HepG2 (cell line): ENCODE results near the gene HAP1.

Experiments
- BHLHE40 ChIP-seq: IDR thresholded peaks from 2 replicates; pipeline ENCODE4 v1.6.1; 2011; ENCODE audit warnings: low read length, improper control_type of control experiment
- HCFC1 ChIP-seq: fragments of 150-350 bp; IDR thresholded peaks from 2 replicates; pipeline ENCODE4 v1.6.1; 2014; ENCODE audit warnings: low read depth, low read length
- HNRNPL ChIP-seq: fragments of 200-400 bp; formaldehyde crosslinking; IDR thresholded peaks from 2 replicates; pipeline ENCODE4 v1.6.1; 2017; ENCODE audit warnings: mild to moderate bottlenecking, low read depth, low read length
- JUND ChIP-seq: sonication (generic); formaldehyde crosslinking; IDR thresholded peaks from 2 replicates; pipeline ENCODE4 v1.8.0; 2022; ENCODE audit warnings: mild to moderate bottlenecking, missing genetic modification reagents
- KDM5A ChIP-seq: fragments of 200-600 bp; sonication (generic); IDR thresholded peaks from 2 replicates; pipeline ENCODE4 v1.7.0; 2018; ENCODE audit warnings: antibody characterized with exemption, mild to moderate bottlenecking, low read length, borderline replicate concordance
- MAZ ChIP-seq, 2 experiments: sonication (generic) in 1 of 2; formaldehyde crosslinking in 1 of 2; IDR thresholded peaks; 2 replicates each; pipeline versions ENCODE4 v1.5.0 to v1.6.1; 2012 to 2020; ENCODE audit warnings: low read depth in 2 of 2, mild to moderate bottlenecking in 2 of 2, borderline replicate concordance in 1 of 2, improper control_type of control experiment in 1 of 2, low read length in 1 of 2, missing genetic modification reagents in 1 of 2, moderate library complexity in 1 of 2
- NBN ChIP-seq: fragments of 450-650 bp; conservative IDR thresholded peaks from 2 replicates; pipeline ENCODE4 v1.6.1; 2017
- TAF1 ChIP-seq: sonication (generic); formaldehyde crosslinking; IDR thresholded peaks from 2 replicates; pipeline ENCODE4 v1.4.0; 2020; ENCODE audit warnings: missing genetic modification reagents
- TBX2 ChIP-seq: sonication (generic); formaldehyde crosslinking; IDR thresholded peaks from 2 replicates; pipeline ENCODE4 v1.5.0; 2020; ENCODE audit warnings: missing genetic modification reagents, mild to moderate bottlenecking, borderline replicate concordance
- TCF12 ChIP-seq, 2 experiments: fragments of 450-650 bp in 1 of 2; sonication (generic) in 1 of 2; formaldehyde crosslinking in 1 of 2; IDR thresholded peaks; 2 replicates each; pipeline versions ENCODE4 v1.6.1 to v1.8.0; 2017 to 2022; ENCODE audit warnings: antibody characterized with exemption in 1 of 2, mild to moderate bottlenecking in 1 of 2, missing genetic modification reagents in 1 of 2, moderate library complexity in 1 of 2
- ZNF770 ChIP-seq: sonication (generic); formaldehyde crosslinking; IDR thresholded peaks from 2 replicates; pipeline ENCODE4 v1.5.0; 2020; ENCODE audit warnings: mild to moderate bottlenecking, missing genetic modification reagents
- TF ChIP-seq, protein P1 (sequence below): sonication (generic); formaldehyde crosslinking; IDR thresholded peaks from 2 replicates; pipeline ENCODE4 v1.5.0; 2020; ENCODE audit warnings: mild to moderate bottlenecking, missing genetic modification reagents, moderate library complexity
- TF ChIP-seq, protein P2 (sequence below), 2 experiments: fragments of 450-650 bp in 1 of 2; sonication (generic) in 1 of 2; formaldehyde crosslinking; IDR thresholded peaks; 2 replicates each; pipeline versions ENCODE4 v1.5.0 to v1.8.0; 2020 to 2022; ENCODE audit warnings: mild to moderate bottlenecking in 1 of 2, missing genetic modification reagents in 1 of 2

GRCh38 chr17:41692722-41693521 is 41.5 kb downstream of the HAP1 start:
- no peak for TF ChIP-seq TCF12 (IDR thresholded peaks at IDR 0.05)
- TF ChIP-seq TCF12 (CRISPR knock-in tag; IDR thresholded peaks at IDR 0.05), result no peak
- no peak for TF ChIP-seq BHLHE40
- TF ChIP-seq, protein P1, sequence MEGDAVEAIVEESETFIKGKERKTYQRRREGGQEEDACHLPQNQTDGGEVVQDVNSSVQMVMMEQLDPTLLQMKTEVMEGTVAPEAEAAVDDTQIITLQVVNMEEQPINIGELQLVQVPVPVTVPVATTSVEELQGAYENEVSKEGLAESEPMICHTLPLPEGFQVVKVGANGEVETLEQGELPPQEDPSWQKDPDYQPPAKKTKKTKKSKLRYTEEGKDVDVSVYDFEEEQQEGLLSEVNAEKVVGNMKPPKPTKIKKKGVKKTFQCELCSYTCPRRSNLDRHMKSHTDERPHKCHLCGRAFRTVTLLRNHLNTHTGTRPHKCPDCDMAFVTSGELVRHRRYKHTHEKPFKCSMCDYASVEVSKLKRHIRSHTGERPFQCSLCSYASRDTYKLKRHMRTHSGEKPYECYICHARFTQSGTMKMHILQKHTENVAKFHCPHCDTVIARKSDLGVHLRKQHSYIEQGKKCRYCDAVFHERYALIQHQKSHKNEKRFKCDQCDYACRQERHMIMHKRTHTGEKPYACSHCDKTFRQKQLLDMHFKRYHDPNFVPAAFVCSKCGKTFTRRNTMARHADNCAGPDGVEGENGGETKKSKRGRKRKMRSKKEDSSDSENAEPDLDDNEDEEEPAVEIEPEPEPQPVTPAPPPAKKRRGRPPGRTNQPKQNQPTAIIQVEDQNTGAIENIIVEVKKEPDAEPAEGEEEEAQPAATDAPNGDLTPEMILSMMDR, result no peak
- no peak for TF ChIP-seq KDM5A
- TF ChIP-seq HCFC1, result no peak
- TF ChIP-seq HNRNPL, result no peak
- TF ChIP-seq TAF1 (CRISPR knock-in tag), result no peak
- TF ChIP-seq ZNF770 (CRISPR knock-in tag), result no peak
- no peak for TF ChIP-seq NBN
- no peak for TF ChIP-seq TBX2 (CRISPR knock-in tag)
- no peak for TF ChIP-seq MAZ (IDR thresholded peaks at IDR 0.05; ENCODE audit: borderline replicate concordance, low read depth, low read length)
- TF ChIP-seq MAZ (CRISPR knock-in tag; IDR thresholded peaks at IDR 0.05; ENCODE audit: low read depth), result no peak
- TF ChIP-seq JUND (CRISPR knock-in tag), result no peak
- TF ChIP-seq, protein P2, sequence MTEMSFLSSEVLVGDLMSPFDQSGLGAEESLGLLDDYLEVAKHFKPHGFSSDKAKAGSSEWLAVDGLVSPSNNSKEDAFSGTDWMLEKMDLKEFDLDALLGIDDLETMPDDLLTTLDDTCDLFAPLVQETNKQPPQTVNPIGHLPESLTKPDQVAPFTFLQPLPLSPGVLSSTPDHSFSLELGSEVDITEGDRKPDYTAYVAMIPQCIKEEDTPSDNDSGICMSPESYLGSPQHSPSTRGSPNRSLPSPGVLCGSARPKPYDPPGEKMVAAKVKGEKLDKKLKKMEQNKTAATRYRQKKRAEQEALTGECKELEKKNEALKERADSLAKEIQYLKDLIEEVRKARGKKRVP (CRISPR knock-in tag; IDR thresholded peaks at IDR 0.05), result peak in 1 of 2 experiments; percentile 61; a peak in 1 of 4 replicates
